NCI-H2196 treated with DMSO at 0.1 percent for 48 hours (cell line): ENCODE data around the gene L3MBTL4.
"Not testable (repeated sequence)": the region's sequence is repeated elsewhere in the genome, so short reads cannot be mapped to it uniquely, and the experiment has no call there.

Experiments used
- DNase-seq: peaks from one replicate; lab custom pipeline; 2025; ENCODE audit not compliant: unreplicated experiment; lab: John Stamatoyannopoulos, UW

Gene L3MBTL4

DNA sequence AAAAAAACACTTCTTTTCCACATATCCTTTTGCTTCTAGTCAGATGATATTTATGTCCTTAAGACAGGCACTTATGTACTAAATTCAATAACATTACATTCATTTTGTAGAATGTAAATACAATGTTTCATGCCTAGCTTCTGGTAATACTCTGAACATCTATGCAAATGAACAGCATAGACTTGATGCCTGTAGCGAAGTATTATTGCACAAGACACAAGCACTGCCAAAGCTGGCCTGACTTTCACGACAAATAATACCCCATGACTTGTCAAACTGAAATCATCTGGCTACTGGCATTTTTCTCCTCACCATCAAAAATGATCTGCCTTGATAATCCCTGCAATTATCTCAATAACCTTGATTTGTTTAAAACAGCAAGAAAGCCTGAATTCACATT is 101.3 kb downstream of the L3MBTL4 start:
- DNase-seq = no peak

DNA sequence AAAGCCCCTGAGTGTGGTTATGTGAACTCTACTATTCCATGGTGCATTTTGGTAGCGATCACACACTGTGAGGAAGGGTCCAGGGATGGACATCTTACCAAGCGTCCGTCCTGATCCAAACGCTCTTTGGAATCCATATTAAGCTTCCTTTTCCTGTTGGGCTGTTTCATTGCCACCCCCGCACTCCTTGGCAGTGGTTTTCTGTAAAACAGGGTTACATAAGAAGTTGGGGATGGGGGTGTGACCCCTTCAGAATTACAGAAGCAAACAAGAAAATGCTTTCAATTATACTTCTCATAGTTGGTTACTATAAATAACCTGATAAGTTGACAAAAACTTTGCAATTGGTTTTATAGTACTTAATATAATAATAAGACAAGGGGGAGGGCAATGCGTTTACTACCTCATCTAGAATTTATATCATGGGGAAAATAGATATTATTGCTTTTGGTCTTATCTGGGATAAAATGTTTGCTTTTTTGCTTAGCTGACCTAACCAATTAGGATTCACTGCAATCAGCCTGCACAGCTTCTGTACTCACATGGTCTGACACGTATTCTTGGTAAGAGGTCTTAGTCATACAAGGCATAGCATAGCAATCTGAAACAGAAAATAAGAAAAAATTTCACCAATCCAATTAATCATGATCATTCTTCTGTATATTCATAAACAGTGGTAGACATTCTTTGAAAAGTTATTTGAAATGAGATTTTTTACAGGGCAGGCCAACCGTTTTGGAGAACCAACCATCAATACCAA is 103.1 kb downstream of the L3MBTL4 start:
- no peak for DNase-seq

DNA sequence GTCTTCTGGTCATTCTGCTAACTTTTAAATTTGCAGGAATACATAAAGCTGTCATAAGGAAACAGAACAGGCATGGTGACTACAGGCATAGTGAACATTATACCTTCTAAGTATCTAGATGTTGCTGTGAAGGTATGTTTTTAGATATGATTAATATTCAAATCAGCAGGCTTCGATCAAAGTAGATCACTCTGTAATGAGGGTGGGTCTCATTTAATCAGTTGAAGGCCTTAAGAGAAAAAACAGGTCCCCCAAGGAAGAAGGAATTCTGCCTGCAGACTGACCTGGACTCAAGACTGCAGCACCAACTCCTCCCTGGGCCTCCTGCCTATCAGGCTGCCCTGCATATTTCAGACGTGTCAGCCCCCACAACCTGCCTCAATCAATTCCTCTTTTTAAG is 104.0 kb downstream of the L3MBTL4 start:
- DNase-seq = no peak

DNA sequence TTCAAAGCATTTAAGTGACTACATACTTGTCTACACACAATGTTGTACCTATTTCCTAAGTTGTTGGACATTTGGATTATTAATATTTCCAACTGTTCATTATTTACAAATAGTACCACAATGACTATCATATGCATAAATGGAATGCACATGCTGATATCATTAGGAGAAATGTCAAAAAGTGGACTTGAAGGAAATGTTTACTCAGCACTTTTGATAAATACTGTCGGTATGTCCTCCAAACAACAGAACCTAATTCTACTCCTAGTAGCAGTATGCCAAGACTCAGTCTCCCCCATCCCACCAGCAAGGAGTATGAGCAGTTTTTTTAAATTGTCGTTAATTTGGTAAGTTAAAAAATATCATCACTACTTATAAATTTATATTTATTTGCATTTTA is 116.8 kb downstream of the L3MBTL4 start:
- no peak for DNase-seq

DNA sequence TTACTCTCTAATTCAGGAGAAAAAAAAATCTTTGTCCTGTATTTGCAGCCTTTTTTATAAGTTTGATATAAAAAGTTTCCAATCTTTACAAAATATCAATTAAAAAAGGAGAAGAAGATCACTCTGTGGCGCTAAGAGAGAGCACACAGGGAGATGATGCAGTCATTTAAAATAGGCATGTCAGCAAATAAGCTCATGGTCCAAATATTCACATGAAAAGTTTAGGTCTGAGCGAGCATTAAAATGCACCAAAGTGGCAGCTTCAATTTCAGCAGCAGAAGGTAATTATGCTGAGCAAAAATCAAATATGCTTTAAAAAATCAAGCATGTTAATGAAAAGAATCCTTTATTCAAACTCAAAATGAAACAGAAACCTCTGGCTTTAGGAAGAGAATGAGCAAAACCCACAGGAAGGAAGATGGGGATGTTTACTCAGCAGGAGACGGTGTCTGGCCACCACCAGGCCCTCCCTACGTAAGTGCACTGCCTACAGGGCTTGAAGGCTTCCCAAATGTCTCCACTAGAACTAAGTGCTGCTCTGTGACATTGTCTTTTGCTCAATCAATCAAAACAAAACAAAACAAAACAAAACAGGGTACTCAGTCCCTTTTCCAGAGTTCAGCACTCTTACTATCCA is 120.4 kb downstream of the L3MBTL4 start:
- no peak for DNase-seq

DNA sequence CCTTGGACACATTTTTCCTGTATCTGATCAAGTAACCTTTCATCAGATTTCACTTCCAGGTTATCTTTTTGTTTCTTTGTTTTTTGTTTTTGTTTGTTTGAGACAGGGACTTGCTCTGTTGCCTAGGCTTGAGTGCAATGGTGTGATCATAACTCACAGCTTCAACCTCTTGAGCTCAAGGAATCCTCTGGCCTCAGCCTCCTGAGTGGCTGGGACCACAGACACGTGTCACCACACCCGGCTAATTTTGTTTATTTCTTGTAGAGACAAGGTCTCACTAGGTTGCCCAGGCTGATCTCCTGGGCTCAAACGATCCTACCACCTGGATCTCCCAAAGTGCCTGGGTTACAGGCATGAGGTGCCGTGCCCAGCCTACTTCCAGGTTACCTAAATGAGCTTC is 124.9 kb downstream of the L3MBTL4 start:
- no peak for DNase-seq

DNA sequence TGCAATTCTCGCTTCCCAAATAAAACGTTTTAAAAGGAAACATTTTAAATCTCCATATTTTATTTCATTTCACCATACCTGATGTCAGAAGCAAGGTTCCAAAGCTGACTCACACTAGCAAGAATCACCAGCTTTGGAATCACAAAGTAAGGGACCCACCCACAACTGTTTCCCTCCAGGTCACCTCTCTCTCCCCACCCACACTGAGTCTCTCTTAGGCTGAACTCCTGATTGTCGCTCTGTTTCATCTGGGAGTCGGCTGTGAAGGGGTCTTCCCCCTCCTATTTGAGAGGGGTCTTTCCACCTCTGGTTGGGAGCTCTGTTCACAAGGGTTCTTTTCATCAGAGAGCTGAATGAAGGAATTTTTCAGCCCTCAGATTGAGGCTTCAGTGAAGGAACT is 128.1 kb downstream of the L3MBTL4 start:
- DNase-seq = no peak

DNA sequence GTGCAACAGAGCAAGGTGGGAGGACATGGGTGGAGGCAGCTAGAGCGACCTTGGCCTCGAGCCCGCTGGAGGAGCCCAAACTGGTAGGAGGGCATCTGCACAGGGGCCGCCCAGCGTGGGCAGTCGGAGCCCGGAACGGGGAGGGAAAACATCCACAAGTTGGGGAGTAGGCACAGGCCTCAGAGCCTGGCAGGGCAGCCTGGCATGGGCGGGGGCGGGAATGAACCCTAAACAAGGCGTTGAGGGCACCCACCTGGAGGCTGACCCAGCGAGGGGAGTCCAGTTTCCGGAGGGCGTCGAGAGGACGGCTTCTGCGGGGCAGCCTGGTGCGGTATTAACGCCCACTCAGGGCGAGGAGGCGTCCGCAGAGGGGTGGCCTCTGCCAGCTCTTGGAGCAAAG is 129.9 kb downstream of the L3MBTL4 start:
- no peak for DNase-seq

DNA sequence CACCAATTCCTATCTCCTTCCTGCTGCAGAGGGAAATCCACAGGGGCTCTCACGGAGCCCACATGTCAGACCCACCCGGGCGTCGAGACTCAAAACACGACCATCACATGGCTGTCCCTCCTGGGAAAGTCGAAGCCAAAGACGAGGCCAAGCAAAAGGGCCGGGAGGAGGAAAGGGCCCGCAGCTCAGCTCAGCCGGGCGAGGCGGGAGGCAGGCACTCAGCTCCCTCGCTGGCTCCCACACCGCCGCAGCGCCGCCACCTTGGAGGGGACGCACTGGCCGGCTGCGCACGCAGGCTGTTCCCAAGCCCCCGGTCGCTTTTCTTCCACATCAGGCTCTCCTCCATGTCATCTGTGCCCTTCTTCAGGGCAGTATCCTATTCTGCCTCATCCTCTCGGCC is 130.4 kb downstream of the L3MBTL4 start:
- no peak for DNase-seq

DNA sequence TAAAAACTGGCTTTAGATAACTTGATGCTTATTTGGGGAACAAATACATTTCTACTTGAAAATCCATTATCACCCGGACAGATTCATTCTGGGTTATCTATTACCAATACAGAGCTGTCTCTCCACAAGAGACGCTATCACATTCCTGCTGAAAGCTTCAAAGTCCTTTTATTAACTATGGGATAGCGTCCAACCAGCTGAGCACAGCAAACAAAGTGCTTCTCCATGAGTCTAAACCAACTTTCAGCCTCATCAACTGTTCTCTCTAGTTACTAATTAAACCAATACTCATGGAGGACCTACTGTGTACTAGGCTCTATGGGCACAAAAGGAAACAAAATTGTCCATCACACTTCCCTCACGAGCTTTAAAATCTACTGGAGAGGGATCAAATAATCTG is 132.8 kb downstream of the L3MBTL4 start:
- DNase-seq = no peak

DNA sequence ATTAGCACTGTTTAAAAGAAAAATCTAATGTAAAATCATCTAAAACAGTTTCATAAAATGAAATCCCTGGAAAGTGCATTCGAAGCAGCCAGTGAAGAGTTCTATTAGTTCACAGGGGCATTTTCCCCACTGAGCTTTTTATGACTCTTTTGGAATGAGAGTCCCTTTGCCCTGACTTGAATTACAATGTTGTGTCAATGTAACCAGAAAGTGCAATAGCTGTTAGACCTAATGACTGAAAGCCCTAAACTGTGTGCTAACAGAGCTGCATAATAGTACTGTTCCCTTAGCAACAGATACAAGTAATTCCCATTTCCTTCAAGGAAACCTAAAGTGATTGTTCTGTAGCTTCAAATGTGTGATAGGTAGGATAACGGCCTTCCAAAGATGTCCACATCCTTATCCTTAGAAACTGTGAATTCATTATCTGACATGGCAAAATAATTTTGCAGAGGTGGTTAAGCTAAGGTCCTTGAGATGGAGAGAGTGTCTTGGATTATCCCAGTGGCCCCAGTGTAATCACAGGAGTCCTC is 134.4 kb downstream of the L3MBTL4 start:
- DNase-seq = no peak

DNA sequence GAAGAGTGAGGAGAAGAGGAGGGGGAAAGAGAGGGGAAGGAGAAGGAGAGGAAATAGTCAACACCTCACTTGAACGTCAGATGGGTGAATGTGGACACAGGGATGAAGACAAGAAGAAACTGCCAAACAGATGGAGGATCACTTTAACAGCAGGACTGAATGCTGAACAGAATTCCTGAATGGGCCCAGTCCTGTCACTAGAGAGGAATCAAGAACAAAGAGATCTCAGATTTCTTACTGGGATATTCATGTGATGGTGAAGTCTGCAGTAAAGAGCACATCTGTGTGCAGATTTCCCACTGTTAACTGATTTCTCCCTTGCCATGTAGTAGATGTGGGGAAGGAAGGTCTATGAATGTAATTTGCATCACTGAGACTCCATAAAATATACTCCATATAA is 135.4 kb downstream of the L3MBTL4 start:
- no peak for DNase-seq

DNA sequence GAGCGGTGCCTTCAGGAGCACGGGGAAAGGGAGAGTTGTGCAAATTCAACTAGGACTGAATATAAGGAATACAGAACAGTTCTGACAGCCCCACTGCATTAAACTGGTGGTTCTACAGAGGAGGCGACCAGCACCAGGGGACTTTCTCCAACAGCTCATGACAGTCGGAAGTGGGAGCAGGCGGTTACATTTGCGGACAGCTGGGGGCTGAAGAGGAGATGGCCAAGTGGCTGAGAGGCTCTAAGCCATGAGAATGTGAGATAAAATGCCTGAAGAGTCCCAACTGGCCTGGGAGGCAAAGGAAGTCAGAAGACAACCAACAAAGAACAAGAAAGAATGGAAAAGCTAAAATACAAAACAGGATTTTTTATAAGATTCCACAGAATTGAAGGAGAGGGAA is 141.3 kb downstream of the L3MBTL4 start:
- no peak for DNase-seq

DNA sequence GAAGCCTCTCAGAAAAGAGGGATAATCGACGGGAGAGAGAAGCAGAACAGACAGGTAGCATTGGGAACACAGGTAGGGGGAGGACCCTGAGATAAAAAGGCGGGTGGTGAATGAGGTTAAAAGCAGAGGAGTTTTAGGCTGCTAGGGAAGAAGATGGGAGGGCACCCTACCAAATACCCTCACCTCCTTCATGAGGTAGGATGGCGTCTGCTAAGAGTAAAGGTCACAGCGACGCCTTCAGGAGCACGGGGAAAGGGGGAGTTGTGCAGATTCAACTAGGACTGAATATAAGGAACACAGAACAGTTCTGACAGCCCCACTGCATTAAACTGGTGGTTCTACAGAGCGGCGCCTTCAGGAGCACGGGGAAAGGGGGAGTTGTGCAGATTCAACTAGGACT is 142.6 kb downstream of the L3MBTL4 start:
- DNase-seq = not testable (repeated sequence)

DNA sequence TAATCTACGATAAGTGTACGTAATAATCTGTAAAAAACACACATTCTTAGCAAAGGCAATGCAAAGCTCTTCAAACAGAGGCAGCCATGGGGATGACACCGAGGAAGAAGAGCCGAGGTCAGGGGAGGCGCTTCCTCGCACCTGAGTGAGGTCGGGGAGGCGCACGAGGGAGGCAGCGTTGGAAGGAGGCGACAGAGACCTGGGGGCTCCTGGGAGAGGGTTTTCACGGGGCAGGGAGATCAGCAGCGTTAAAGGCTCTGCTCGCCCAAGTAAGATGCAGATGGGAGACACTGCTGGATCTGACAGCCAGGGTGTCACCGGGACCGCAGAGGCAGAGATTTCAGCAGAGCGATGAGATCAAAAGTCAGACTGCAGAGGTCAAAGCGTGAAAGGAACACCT is 143.1 kb downstream of the L3MBTL4 start:
- no peak for DNase-seq

DNA sequence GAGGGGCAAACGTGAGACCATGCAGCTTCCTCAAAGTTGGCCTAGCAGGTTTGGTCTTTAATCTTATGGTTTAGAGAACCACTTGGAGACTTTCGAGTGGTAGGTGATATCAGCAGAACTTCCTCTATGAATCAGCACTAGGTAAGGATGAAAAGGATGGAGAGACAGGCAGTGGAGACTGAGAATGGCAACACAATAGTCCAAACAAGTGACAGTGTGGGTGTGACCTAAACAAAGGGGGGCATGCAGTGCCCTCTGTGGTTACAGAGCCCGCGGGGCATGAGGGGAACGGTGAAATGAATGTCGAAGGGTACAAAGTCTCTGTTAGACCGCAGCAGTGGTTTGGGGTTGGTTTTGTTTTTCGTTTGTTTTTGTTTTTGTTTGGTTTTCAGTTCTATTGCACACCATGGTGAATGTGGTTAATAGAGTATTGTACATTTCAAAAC is 143.9 kb downstream of the L3MBTL4 start:
- DNase-seq = no peak

DNA sequence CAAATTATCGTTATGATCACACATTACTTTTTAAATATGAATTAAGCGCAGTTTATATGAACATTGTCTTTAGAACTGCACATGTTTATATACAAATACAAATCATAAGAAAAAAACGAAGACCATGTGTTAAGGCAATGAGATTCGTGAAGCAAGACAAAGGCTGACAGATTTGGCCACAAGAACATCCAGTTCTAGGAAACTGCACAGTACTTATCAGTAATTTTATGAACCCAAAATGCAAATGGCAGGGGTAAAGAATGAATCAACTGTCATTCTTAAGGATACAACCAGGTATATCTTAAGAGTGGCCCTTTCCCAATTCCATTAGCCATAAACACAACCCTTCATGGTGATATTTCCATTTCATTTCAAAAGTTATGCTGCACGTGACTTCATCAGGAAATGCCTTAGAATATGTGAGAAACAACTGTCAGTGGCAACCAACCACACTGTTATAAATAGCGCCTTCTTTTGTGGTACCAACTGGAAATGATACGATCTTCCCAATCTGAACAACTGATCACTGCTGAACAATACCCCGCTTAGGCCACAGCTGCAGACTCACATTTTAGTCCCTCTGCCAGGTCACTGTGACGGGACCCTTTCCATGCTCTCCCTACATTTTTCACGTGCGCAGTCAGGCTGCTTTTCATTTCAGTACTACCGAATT is 144.9 kb downstream of the L3MBTL4 start:
- no peak for DNase-seq

DNA sequence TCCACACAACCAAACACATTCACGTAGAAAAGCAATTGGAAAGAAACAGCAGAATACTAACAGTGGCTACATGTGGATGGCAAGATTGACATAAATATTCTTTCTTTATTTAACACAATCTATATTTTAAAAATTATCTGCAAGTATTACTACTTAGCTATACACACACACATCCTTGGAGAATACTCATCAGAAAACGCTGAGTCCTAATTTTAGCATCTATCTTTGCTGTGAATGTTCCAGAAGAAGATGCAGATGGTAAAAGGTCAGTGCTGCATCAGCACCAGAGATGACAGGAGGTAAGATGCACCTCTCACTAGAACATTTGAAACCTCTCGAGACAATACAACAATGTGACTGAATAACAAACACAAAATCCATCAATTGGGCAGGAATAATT is 148.5 kb downstream of the L3MBTL4 start:
- DNase-seq = no peak

DNA sequence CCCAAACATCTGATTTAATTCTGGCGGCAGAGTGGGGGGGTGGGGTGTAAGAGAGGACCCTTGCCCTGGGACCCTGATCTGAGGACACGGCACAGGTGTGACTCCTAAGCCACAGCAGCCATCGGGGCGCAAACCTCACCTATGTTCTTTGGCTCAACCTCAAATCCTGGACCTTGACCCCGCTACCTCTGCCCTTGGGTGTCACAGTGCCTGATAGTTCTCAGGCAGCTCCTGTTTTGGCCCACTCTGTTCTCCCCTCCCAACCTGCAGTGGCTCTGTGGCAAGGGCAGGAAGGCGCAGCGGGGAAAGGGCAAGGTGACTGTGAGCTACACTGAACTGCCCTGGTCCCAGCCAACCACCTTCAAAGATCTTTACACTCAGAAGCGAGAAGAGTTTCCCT is 152.8 kb downstream of the L3MBTL4 start:
- no peak for DNase-seq

DNA sequence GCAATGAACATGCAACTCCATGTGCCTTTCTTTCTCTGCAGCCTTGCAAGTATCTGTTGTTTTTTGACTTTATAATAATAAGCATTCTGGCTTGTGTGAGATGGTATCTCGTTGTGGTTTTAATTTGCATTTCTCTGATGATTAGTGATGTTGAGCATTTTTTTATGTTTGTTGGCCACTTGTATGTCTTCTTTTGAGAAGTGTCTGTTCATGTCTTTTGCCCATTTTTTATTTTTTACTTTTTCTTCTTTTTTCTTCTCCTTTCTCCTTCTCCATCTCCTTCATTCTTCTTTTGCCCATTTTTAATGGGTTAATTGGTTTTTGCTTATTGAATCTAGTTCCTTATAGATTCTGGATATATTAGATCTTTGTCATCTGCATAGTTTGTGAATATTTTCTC is 155.4 kb downstream of the L3MBTL4 start:
- DNase-seq = not testable (repeated sequence)

DNA sequence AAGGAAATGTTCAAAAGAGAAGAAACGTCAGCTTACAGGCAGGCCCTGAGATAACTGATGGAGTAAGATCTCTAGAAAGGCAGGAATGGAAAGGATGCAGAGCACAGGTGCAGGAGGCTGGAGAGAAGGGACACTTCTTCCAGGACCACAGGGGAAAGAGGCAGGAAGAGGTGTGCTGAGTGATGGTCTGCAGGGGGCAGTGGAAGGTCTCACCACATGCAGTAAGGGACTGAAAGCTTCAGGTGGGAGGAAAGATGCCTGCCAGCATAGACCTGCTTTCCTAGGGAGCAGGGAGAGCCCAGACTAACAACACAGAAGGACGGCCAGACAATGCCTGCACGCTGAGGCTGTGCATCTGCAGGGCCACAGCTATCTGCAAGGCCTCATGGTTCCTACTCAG is 156.8 kb downstream of the L3MBTL4 start:
- no peak for DNase-seq

DNA sequence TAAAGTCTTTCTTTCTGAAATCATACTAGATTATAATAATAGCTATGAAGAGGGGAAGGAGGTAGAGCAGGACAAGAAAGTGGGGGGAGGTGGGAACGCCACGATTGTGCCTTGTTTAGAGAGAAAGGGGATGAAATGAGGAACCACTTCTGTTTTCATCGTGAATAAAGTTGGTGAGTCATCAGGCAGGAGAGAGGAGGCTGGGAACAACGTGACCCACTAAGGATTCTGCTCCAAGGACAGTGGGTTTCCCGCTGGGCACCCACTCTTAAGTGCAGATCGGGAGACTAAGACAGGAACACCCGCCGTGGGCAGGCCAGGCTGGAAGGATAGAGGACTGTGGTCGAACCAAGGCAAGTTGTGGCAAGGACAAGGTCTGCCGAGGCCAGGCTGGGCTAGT is 158.2 kb downstream of the L3MBTL4 start:
- no peak for DNase-seq
